Measurements from ENCODE around the gene TMEM86B.

Gene TMEM86B

DNA sequence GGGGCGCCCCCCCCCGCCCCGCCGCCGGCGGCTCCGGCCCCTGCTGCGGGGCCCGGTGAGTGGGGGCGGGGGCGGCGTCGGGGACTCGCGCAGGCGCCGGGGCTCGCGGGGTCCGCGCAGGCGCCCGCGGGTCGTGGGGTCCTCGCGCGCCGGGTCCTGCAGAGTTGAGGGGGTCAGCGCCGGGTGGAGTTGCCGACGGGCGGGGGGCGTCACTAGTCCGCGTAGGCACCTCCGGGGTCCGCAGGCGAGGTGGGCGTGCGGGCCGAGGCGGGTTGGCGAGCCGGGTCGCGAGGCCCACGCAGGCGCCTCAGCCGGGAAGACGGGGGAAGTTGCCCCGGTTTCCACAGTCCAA lies 29.9 kb upstream of the TMEM86B start:
- TF ChIP-seq CEBPB (IDR thresholded peaks at IDR 0.05) (no peak), FOXM1 (IDR thresholded peaks at IDR 0.05; ENCODE audit: borderline replicate concordance, low read depth) (no peak), RAD21 (IDR thresholded peaks at IDR 0.05; ENCODE audit: low read depth) (no peak), YY1 (IDR thresholded peaks at IDR 0.05; ENCODE audit: low read depth) (no peak), ZBTB7A (IDR thresholded peaks at IDR 0.05; ENCODE audit: low read depth) (peak; percentile 55; the same call in 1 of the 2 replicates), CREB1 (IDR thresholded peaks at IDR 0.05; ENCODE audit: low read depth) (no peak)
- TF ChIP-seq, protein P1, sequence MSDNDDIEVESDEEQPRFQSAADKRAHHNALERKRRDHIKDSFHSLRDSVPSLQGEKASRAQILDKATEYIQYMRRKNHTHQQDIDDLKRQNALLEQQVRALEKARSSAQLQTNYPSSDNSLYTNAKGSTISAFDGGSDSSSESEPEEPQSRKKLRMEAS (IDR thresholded peaks at IDR 0.05) = no peak

DNA sequence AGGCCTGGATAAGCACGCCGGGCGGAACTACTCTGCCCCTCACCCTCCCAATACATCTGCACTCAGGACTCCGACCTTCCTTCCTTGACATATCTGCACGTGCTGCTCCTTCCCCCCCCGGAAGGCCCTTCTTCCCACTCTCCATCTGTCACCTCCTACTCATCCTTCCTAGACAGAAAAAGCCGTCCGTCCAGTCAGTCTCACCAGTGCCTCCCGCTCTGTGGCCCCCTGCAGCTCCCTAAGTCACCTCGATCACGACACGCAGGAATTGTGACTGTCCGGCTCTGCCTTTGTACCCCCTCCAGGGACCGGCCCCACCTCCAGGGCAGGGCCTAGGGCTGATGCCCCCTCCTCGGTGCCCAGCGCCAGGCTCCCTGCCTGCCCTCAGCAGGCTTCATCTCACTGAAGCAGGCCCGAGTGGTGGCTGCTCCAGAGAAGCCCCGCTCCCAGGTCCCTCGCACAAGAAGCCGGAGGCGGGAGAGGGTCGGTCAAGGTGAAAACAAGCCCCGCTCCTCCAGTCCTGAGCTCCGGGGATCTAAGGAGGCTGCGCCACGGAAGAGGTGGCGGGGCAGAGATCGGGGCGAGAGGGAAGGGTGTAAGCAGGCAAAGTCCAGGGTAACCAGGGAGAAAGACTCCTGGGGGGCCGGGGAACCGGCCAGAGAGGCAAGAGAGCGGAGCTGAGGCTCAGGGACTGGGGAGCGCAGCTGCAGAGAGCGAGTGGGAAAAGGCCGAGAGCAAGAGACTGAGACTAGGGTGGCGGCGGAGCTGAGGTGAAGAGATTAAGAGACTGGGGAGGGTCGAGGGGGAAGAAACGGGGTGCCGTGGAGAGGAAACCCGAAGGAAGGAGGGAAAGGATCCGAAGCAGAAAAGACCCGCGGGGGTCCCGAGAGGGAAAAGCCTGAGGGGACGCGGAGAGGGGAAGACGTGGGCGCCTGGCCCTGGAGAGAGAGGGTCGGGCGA lies 29.2 kb upstream of the TMEM86B start:
- TF ChIP-seq EP300 (IDR thresholded peaks at IDR 0.05; ENCODE audit: borderline replicate concordance) = no peak
- TF ChIP-seq EGR1 (IDR thresholded peaks at IDR 0.05) = no peak
- TF ChIP-seq TEAD4 (IDR thresholded peaks at IDR 0.05) = no peak
- no peak for TF ChIP-seq NFIC (IDR thresholded peaks at IDR 0.05)
- no peak for TF ChIP-seq RAD21 (IDR thresholded peaks at IDR 0.05; ENCODE audit: low read depth)
- TF ChIP-seq YY1 (IDR thresholded peaks at IDR 0.05; ENCODE audit: low read depth) = no peak
- TF ChIP-seq CREB1 (IDR thresholded peaks at IDR 0.05; ENCODE audit: low read depth) = no peak
- TF ChIP-seq FOXM1 (IDR thresholded peaks at IDR 0.05; ENCODE audit: borderline replicate concordance, low read depth) = no peak
- TF ChIP-seq, protein P2, sequence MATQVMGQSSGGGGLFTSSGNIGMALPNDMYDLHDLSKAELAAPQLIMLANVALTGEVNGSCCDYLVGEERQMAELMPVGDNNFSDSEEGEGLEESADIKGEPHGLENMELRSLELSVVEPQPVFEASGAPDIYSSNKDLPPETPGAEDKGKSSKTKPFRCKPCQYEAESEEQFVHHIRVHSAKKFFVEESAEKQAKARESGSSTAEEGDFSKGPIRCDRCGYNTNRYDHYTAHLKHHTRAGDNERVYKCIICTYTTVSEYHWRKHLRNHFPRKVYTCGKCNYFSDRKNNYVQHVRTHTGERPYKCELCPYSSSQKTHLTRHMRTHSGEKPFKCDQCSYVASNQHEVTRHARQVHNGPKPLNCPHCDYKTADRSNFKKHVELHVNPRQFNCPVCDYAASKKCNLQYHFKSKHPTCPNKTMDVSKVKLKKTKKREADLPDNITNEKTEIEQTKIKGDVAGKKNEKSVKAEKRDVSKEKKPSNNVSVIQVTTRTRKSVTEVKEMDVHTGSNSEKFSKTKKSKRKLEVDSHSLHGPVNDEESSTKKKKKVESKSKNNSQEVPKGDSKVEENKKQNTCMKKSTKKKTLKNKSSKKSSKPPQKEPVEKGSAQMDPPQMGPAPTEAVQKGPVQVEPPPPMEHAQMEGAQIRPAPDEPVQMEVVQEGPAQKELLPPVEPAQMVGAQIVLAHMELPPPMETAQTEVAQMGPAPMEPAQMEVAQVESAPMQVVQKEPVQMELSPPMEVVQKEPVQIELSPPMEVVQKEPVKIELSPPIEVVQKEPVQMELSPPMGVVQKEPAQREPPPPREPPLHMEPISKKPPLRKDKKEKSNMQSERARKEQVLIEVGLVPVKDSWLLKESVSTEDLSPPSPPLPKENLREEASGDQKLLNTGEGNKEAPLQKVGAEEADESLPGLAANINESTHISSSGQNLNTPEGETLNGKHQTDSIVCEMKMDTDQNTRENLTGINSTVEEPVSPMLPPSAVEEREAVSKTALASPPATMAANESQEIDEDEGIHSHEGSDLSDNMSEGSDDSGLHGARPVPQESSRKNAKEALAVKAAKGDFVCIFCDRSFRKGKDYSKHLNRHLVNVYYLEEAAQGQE (IDR thresholded peaks at IDR 0.05; ENCODE audit: low read depth) = no peak
- no peak for TF ChIP-seq ZBTB7A (IDR thresholded peaks at IDR 0.05; ENCODE audit: low read depth)
- TF ChIP-seq, protein P3, sequence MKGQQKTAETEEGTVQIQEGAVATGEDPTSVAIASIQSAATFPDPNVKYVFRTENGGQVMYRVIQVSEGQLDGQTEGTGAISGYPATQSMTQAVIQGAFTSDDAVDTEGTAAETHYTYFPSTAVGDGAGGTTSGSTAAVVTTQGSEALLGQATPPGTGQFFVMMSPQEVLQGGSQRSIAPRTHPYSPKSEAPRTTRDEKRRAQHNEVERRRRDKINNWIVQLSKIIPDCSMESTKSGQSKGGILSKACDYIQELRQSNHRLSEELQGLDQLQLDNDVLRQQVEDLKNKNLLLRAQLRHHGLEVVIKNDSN (IDR thresholded peaks at IDR 0.05) = no peak
- no peak for TF ChIP-seq TAF1 (IDR thresholded peaks at IDR 0.05; ENCODE audit: low read depth)
- no peak for TF ChIP-seq CEBPB (IDR thresholded peaks at IDR 0.05)
- TF ChIP-seq, protein P1 (IDR thresholded peaks at IDR 0.05) = no peak
- no peak for TF ChIP-seq TCF12 (IDR thresholded peaks at IDR 0.05; ENCODE audit: low read depth)

DNA sequence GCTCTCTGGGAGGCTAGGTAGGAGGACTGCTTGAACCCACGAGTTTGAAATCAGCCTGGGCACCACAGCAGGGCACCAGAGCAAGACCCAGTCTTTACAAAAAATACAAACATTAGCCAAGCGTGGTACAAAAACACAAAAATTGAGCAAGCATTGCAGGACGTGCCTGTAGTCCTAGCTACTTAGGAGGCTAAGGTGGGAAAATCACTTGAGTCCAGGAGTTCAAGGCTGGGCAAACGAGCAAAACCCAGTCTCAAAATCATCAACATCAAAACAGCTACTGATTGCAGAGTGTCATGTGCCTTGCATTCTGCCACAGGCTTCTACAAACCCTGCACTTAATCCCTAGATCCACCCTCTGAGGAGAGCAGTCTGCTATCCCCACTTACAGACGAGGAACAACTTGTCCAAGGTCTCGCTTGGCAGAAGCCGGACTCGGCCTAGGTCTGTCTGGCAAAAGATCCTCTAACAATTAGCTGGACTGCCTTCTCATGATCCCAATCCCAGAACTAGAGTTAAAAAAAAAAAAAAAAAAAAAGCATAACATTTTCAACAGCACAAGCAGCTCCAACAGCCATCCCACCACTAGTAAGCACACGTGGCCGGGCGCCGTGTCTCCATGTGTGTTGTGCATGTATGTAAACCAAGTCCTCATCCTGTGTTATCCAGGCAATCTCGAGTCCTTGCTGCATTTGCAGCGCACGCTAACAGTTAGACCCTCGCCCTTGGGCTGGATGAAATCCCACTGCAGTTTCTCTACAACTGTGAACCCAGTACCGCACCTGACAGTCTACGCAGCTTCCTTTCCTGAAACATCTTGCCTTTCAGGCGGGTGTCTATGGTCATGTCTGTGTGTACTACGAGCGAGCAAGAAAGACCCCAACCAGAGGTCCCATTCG lies 28.2 kb upstream of the TMEM86B start:
- TF ChIP-seq TEAD4 (IDR thresholded peaks at IDR 0.05) = no peak
- TF ChIP-seq, protein P2 (IDR thresholded peaks at IDR 0.05; ENCODE audit: low read depth) = no peak
- no peak for TF ChIP-seq CREB1 (IDR thresholded peaks at IDR 0.05; ENCODE audit: low read depth)
- TF ChIP-seq TCF12 (IDR thresholded peaks at IDR 0.05; ENCODE audit: low read depth) = no peak
- TF ChIP-seq, protein P3 (IDR thresholded peaks at IDR 0.05) = no peak
- no peak for TF ChIP-seq TAF1 (IDR thresholded peaks at IDR 0.05; ENCODE audit: low read depth)
- TF ChIP-seq, protein P1 (IDR thresholded peaks at IDR 0.05) = no peak
- TF ChIP-seq FOXM1 (IDR thresholded peaks at IDR 0.05; ENCODE audit: borderline replicate concordance, low read depth) = no peak
- TF ChIP-seq RAD21 (IDR thresholded peaks at IDR 0.05; ENCODE audit: low read depth) = no peak
- TF ChIP-seq EP300 (IDR thresholded peaks at IDR 0.05; ENCODE audit: borderline replicate concordance) = no peak

DNA sequence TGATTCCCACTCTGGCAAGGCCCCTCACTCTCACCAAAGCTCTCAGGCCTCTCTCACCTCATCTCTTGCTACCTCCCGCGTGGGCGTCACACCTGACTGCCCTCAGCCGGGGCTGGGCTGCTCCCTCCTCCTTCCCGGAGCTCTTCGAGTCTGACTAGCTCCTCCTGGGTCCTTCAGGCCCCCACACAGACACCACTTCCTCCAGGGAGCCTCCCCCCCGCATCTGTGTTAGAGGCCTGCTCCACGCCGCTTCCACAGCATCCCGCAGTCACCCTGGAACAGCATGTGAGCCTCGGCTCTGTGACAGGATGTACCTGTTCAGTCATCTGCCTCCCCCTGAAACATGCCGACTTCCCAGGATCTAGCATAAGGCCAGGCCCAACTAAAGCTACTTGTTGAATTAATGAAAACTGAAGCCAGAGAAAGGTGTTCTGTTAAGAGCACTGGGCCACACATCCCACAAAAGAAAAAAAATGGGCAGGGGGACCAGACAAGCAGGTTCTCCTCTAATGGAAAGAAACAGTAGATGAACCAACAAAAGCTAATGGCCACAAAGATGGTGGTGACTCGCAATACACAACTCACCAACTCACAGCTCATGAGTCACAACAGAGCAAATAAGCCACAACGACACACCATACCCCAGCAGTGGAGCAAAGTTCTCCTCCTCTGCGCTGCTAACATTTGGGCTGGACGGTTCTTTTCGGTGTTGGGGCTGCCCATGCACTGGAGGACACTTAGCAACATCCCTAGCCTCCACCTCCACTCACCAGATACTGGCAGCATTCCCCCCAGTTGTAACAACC lies 27.3 kb upstream of the TMEM86B start:
- no peak for TF ChIP-seq FOXM1 (IDR thresholded peaks at IDR 0.05; ENCODE audit: borderline replicate concordance, low read depth)
- no peak for TF ChIP-seq NFIC (IDR thresholded peaks at IDR 0.05)
- TF ChIP-seq, protein P1 (IDR thresholded peaks at IDR 0.05) = no peak
- TF ChIP-seq, protein P2 (IDR thresholded peaks at IDR 0.05; ENCODE audit: low read depth) = no peak
- TF ChIP-seq CEBPB (IDR thresholded peaks at IDR 0.05) = no peak
- no peak for TF ChIP-seq TEAD4 (IDR thresholded peaks at IDR 0.05)
- TF ChIP-seq, protein P3 (IDR thresholded peaks at IDR 0.05) = no peak
- no peak for TF ChIP-seq CREB1 (IDR thresholded peaks at IDR 0.05; ENCODE audit: low read depth)
- no peak for TF ChIP-seq TAF1 (IDR thresholded peaks at IDR 0.05; ENCODE audit: low read depth)

Measured in Ishikawa (cell line).